GM21367 (cell line): Measurements from ENCODE around the gene LURAP1L.

Experiments
- ATAC-seq: cut with Tn5 transposase; IDR thresholded peaks from one replicate; pipeline ENCODE4 v1.9.1; 2021; ENCODE audit not compliant: unreplicated experiment

LURAP1L gene, protein sequence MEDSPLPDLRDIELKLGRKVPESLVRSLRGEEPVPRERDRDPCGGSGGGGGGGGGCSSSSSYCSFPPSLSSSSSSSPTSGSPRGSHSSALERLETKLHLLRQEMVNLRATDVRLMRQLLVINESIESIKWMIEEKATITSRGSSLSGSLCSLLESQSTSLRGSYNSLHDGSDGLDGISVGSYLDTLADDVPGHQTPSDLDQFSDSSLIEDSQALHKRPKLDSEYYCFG

DNA sequence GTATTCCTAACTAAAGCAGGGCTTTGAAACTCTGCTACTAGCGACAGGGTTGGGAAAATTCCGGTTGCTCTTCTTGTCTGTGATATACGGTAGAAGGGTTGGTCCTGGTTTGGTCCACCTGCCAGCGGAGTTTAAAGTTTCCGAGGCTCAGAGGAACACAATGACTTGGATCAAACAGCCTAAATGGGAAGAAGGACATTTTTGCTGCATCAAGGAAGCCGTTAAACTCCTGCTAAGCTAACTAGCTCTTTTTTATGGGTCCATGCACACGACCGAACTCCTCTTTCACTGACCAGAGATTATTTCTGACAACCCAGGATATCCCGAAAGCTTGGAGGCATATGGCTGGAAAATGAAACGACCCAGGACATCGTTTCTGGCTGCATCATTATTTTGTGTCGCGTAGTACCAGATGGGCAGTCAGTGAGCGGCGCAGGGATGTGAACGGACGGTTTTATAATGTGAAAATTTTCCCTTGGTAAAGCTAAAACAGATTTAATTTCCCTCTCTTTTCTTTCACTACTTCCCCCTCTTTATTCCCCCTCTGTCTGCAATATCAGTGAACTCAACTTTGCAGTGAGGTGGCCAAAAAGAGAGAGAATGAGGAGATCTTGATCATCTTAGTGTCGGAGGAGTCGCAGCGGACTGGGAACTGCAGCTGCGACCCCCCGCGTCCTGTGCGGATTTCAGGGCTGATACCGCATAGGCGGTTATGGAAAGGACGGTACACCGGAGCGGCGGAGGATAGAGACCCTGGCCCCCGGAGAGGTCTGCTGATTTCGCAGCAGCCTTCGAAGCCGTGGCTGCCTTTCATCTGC, at the start of gene LURAP1L:
Gene LURAP1L, plus strand, starts transcription at position 160 of the 818 bp plus-strand sequence. CDS start 696 bp downstream, outside the sequence.
- ATAC-seq, result no peak

DNA sequence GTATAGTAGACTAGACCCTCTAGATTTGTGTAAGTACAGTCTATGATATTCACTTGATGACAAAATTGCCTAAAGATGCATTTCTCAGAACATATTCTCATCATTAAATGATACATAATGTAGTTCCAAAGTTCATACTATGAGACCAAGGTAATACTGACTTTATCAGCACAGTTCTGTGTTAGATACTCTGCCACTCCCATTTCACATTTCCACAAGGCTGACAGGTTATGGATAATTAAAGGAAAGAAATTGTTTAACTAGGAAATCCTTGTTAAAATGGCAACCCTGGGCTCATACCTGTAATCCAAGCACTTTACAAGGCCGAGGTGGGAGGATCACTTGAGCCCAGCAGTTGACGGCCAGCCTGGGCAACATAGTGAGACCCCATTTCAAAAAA, 48.0 kb upstream of the LURAP1L start:
- no peak for ATAC-seq

DNA sequence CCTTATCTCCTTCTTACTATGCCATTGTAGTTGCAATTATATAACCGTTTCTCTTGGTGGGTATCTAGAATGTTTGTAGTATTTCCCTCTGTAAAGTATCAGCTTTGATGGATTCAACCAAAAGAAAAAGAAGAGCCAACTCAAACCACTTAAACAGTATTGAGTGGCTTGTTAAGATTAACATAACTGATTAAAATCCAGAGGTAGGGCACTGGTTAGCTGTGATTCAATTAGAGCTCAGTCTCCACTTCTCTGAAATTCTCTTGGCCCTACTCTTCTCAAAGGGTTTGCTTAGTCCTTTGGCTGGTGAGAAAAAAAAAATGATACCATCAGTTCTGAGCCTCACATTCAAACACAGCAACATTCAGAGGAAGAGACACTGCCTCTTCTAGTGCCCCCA, 44.6 kb upstream of the LURAP1L start:
- no peak for ATAC-seq

DNA sequence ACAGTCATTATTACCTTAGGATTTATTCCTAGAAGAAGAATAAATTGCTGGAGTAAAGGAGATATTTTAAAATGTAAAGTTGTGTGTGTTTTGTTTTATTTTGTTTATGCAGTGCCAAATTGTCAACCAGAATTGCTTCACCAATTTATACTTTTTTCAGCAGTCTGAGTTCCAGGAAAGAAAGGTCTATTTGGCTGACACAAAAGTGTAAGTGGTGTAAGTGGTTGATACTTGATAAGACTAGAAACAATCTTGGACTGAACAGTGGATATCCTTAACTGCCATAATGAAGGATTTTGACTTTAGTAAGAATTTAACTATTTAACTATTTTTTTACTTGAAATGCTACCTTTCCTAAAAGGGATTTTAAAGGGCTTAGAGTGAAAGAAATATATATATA, 43.9 kb upstream of the LURAP1L start:
- ATAC-seq, result no peak

DNA sequence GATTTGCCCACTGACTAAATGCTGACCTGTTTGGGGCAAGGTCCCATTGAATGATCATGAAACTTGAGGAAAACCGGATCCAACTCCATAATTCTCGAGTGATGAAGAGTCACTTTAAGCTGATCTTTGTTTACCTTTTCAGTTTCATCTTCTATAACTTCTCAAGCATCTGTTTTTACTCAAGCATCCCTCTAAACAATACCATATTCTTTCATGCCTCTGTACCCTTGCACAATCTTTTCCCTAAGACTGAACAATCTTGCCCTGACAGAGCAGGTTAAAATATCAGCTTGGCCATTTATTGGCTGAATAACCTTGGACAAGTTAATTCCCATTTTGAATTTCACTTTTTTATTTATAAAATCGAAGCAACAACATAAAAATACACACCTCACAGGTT, 41.8 kb upstream of the LURAP1L start:
- ATAC-seq, result no peak

DNA sequence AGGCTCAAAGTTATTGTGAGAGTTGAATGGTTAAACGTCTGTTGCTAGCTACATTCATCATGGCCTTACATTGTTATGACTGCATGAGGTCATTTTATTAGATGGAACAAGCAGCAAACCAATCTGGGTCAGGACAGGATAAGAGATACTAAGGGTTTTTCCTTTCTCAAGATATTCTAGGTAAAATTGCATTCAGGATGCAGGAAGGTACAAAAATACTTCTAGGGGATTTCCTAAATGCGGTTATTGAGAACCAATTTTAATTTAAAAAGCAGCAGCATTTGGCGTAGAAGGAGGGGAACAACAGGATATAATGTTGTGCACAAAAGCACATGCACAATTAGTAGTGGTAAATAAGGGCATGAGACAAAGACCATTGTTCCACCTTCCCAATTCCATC, 39.2 kb upstream of the LURAP1L start:
- no peak for ATAC-seq

DNA sequence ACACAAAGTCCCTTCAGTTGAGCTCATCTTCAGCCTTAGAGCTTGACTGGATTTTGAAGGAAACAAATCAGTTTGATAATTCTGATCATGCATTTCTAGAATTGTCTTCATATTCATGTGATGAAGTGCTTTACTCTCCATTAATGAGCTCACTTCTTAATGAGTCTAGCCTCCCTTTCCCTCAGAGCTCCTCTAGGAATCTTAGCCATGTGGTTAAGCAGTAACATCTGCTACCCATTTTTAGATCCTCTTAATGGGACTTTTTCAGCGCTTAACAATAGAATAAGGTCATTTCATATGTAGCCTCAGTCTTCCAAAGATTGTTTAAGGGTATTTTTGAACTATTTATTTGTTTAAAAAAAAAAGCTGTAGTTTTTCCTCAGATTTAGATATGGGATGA, 36.9 kb upstream of the LURAP1L start:
- no peak for ATAC-seq

DNA sequence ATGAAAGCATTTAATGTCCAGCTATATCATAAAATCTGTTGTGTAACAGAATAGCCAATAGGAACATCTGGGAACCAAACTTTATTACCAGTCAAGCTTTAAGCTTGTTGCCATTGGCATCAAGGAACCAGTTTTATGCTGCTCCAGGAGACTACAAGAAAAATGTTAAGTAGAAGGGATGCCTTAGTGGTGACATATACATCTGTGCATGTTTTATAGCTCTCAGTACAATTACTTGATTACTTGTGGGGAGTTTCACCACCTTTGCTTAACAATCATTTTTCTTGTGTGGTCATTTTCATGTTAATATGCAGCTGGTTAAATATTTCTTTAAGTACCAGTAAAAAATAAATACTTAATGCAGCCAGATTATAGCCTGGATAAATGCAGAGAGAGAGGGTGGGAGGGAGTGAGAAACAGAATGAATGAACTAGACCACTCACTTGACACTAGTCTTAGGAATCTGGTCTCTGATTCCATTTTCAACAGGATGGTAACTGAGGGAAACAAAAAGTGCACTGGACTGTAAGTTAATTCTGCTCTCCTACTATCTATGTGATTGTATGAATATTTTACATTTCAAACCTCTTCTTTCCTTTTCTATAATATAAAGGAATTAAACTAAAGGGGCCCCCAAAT, 35.7 kb upstream of the LURAP1L start:
- no peak for ATAC-seq

DNA sequence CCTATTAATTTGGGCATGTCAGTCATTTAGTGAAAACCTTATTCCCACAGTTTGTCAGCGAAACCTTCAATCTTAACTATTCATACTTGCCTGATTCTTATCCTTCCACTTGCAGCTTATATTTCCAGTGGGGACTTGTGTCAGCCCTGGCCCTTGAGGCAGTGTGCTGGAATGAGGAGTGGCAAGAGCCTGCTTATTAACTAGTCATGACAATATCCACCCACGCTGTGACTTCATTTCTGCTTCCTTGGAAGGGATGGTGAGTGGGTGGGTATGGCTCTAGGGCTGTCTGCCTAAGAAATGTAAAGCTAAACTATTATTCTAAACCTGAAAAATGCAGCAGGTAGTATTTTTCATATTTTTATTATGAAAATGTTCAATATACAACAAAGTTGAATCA, 34.0 kb upstream of the LURAP1L start:
- no peak for ATAC-seq

DNA sequence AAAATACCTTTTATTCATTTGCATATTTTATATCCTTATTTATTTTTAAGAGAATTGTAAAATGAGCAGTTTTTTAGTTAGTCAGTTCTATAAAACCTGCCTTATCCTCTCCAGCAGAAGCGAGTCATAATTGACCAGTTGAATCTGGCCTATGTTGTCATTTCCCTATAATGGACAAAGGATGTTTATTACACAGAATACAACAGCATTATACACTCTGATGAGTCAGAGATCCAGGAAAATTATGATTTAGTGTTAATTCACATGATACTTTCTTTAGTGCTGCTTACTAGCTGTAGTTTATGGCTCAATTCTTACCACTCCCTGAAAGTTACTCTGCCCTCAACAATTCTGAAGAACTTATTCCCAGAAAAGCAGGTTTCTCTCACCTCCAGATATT, 26.8 kb upstream of the LURAP1L start:
- ATAC-seq, result no peak

DNA sequence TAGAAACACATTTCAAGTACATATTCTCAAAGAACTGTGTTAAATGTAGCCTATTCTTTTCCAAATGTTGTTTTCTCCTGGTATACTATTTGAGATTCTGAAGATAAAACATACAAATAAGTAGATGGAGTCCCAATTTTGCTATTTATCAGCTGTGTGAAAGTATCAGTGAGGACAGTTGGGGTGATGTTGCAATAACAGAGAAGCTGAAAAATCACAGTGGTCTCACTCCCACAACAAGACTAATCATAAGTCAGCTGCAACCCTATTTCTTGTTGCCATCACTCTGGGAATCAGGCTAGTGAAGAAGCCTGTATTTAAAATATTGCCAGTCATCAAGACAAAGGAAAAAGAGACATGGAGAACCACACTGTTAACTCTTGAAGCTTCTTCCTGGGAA, 25.9 kb upstream of the LURAP1L start:
- no peak for ATAC-seq

DNA sequence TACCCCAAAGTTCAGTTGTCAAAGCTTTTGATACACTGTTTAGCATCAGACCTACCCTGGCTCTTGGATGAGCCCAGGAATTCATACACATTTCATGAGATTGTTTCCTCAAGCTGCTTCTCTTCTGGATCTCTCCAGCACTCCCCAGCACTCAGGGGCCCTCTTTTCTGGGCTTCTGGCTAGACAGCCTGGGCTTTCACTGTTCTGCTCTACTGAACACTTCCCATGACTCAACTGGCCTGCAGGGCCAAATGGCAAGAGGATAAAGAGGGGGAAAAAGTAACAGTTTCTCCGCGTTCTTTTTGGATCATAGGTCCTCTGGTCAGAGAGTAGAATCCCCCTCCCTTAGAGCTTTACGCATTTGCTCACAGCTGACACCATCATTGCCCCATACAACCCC, 20.9 kb upstream of the LURAP1L start:
- no peak for ATAC-seq

DNA sequence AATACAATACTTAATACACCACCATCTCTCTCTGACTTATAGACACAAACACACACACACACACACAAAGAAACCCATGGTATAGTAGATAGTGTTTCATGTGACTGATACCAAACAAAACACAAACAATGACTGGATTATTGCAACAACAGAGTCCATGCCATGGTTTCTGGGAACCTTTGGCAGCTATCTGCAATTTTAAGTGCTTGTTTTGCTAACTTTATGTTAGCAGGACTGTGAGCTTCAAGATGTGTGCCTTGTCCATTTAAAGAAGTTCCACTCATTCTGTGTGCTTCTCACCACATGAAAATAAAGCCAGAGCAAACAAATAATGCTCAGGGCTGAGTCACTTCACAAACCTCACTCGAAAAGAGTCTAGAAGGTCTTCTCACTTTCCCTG, 15.1 kb upstream of the LURAP1L start:
- ATAC-seq, result no peak

DNA sequence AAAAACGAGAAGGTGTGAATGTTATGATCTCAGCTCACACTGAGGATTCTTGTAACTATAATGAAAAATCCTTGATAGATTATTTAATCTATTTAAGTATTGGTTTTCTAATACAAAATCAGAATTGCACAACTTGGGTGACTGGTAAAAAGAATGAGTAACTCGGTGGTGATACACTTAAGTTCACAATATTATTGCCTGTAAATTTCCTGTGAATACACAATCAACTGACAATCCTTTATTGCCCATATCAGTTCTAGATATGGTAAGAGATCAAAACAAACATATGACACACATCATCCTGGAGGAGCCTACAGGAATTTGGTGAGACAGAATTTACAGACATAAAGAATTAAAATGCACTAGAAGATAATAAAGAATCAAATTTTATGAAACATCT, 14.1 kb upstream of the LURAP1L start:
- no peak for ATAC-seq

DNA sequence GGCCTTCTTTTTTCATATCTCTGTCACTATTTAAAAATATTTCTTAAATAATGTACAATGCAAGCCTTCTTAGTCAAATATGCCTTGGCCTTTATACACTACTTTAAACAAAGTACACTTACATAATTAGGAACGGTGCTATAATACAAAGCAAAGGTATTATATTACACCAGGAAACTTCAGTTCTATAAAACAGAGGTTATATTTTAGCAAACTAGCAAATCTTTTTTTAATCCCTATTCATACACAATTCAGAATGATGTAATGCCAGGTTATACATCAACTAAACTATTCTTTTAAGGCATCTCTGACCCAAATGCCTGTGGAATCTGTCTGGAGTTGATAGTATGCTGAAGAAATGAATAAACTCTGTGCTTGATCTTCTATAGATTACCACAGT, 10.7 kb upstream of the LURAP1L start:
- no peak for ATAC-seq

DNA sequence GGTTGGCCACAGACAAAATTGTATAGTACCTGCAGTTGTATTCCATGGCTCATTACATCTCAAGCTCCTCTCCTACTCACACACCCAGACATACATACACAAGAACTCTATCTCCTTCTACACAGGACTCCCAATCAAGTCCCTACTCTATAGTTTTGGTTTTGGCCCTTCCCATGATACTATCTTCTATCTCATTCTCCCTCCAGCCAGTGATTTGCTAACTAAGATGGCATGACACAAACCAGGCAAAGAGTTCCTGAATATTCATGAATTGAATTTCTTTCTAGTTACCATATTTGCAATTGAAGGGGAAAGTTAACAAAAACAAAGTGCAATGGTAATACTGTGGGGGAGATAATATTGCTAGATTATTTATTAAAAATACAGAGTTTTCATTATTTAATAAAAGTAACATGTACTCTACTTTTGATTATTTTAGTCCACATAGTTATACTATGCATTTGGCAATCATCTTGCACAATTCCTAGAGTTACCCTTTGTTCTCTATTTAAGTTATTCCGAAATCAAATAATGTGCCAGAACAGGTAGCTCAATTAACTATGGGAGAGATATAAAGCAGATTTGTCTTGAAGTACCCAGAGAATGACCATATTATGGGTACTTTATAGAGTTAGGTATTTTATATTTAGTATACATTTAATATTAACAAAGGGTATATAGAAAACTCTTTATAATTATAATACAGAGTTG, 9.6 kb upstream of the LURAP1L start:
- no peak for ATAC-seq

DNA sequence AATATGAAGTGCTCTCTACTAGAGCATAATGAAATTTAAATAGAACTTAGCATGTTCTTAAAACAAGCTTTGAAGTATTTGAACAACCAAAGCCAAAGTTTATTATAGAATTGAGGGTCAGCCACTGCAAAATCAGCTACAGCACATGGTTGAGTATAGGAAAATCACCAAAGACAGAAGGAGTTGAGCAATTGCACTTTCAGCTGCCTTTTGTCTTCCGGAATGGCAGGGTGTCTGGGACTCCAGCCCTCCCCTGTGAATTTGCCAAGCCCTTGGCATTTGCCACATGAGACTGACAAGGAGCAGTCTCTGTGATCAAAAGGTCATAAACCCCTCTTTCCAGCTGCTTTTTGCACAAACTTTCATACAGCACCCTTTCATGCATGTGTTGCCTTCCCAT, 8.5 kb upstream of the LURAP1L start:
- no peak for ATAC-seq

DNA sequence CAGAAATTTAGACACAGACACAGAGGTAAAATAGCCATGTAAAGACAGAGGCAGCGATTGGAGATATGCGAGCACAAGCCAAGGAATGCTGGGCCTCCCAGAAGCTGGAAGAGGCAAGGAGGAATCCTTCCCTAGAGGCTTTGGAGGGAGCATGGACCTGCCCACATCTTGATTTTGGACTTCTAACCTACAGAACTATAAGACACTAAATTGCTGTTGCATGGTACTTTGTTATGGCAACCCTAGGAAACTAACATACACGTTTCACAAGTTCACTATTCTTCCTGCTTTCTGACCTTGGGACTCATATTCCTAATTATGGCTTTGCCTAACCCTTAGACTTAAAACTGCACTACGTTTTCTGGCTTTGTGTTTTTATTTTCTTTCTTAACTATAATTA, 4.6 kb upstream of the LURAP1L start:
- ATAC-seq, result no peak

DNA sequence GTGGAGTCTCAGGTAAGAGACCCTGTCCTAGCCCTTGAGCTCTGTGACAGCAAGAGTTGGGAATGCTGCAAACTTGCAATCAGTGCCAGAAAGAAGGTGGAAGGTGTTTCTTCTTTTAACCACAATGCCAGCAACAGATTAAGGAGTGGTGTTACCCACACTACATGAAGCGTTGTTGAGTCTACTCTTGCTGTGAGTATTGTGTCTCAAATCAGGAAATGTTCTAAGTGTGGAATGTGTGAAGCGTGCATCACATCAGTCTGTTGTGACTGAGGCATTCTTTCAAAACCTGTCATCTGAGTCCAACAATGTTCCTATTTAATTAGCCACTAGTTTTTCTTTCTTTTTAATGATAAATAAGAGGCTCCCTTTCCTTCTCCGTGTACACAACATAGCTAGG, 2.9 kb upstream of the LURAP1L start:
- ATAC-seq, result no peak

DNA sequence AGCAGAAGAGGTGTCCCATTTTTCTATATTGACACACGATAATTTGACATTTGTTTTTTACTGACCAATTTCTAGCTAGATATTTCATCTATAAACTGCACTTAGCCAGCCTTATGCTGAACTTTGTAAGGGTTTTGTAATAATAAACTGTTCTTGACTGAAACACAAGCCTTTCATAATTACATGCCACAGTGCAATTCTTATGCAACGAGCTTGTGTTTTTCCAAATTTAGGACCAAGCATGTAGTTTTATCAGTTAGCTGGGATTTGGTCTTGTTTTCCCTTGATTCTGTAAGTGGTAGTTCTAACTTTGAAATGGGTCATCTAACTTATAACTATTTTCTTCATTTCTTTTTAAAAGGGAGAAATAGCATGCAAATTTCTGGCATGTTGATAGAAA, 1.3 kb upstream of the LURAP1L start:
- ATAC-seq, result no peak

DNA sequence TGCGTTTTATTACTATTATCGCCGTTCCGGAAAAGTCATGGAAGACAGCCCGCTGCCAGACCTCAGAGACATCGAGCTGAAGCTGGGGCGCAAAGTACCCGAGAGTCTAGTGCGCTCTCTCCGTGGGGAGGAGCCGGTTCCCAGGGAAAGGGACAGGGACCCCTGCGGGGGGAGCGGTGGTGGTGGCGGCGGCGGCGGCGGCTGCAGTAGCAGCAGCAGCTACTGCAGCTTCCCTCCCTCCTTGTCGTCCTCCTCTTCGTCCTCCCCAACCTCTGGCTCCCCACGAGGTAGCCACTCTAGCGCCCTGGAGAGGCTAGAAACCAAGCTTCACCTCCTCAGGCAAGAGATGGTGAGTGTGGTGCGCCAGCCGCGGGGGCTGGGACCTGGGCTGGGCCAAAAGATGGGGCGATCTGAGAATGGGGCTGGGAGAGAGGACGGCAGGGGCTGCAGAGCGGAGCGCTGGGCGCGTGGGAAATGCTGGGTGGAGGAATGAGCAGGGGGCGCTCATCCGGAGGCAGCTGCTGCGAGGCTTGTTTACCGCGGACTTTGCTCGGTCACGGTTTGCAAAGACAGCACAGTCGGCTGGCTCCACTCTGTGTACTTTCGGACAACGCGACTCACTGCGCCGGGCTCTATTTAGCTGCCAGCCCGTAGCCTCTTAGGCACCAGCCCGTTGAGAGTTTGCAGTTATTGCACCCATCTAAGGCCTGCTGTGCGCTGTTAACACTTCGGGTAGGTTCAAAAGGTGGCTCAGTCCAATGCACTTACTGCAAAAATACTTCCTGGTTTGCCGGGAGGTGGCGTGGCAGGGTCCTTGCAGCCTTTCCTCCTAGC, 1.1 kb downstream of the LURAP1L start:
- ATAC-seq, result no peak
